CD4-positive, alpha-beta memory T cell (primary cell): ENCODE data around the gene TBC1D22B. TPM values are rescaled to one million over a fixed set of nuclear protein-coding genes. Genes with fewer than 3 reads are reported as not detected.

Experiments used
- CTCF ChIA-PET: fragments of 350-600 bp; sonication (Branson Sonifier 250); formaldehyde crosslinking; loops from one replicate; lab custom pipeline; 2021; ENCODE audit warnings: inconsistent platforms; ENCODE audit not compliant: partially characterized antibody; lab: Charles Lee
- POLR2A ChIA-PET: fragments of 350-600 bp; sonication (Branson Sonifier 250); formaldehyde crosslinking; loops from one replicate; lab custom pipeline; 2021; ENCODE audit not compliant: partially characterized antibody; lab: Charles Lee
- DNase-seq, 5 donors: peaks; one replicate each; pipeline versions ENCODE4 v3.0.0 to v3.0.0-alpha.2; 2020 to 2022; ENCODE audit warnings: mixed read lengths in 1 of 5
- H3K27ac ChIP-seq: one replicate; pipeline ENCODE4 v1.7.0; 2013; ENCODE audit warnings: low read depth, low read length
- H3K27me3 ChIP-seq: 2 replicates; pipeline ENCODE4 v1.7.0; 2013; ENCODE audit warnings: mild to moderate bottlenecking, low read length, moderate library complexity; ENCODE audit not compliant: insufficient read depth
- H3K36me3 ChIP-seq: 2 replicates; pipeline ENCODE4 v1.7.0; 2013; ENCODE audit warnings: mild to moderate bottlenecking, low read length, moderate library complexity; ENCODE audit not compliant: insufficient read depth
- H3K4me1 ChIP-seq: 2 replicates; pipeline ENCODE4 v1.7.0; 2013; ENCODE audit warnings: mild to moderate bottlenecking, low read length, moderate library complexity; ENCODE audit not compliant: insufficient read depth
- H3K4me3 ChIP-seq, 2 donors: one replicate each; pipeline ENCODE4 v1.7.0; 2013; ENCODE audit warnings: low read length in 2 of 2, mild to moderate bottlenecking in 1 of 2
- H3K9me3 ChIP-seq, 2 donors: one replicate each; pipeline ENCODE4 v1.7.0; 2013; ENCODE audit warnings: low read length in 2 of 2, control low read depth in 1 of 2; ENCODE audit not compliant: control insufficient read depth in 1 of 2
- H3K27ac Mint-ChIP-seq, 7 donors: one replicate each; pipeline ENCODE4 v1.8.0; 2020 to 2021; ENCODE audit warnings: mixed read lengths in 7 of 7, mild to moderate bottlenecking in 6 of 7, inconsistent platforms in 3 of 7, moderate library complexity in 3 of 7
- H3K27me3 Mint-ChIP-seq, 2 donors: one replicate each; pipeline ENCODE4 v1.8.0; 2020 to 2021; ENCODE audit warnings: mixed read lengths in 2 of 2
- H3K36me3 Mint-ChIP-seq, 2 donors: one replicate each; pipeline ENCODE4 v1.8.0; 2020 to 2021; ENCODE audit warnings: mixed read lengths in 2 of 2, inconsistent platforms in 1 of 2, mild to moderate bottlenecking in 1 of 2
- H3K4me1 Mint-ChIP-seq, 4 donors: one replicate each; pipeline ENCODE4 v1.8.0; 2020 to 2021; ENCODE audit warnings: mixed read lengths in 4 of 4, mild to moderate bottlenecking in 1 of 4
- H3K4me3 Mint-ChIP-seq, 8 donors: one replicate each; pipeline ENCODE4 v1.8.0; 2020 to 2021; ENCODE audit warnings: mixed read lengths in 8 of 8, mild to moderate bottlenecking in 7 of 8, moderate library complexity in 6 of 8, inconsistent platforms in 3 of 8
- H3K9me3 Mint-ChIP-seq, 8 donors: one replicate each; pipeline ENCODE4 v1.8.0; 2020 to 2021; ENCODE audit warnings: mixed read lengths in 8 of 8, mild to moderate bottlenecking in 5 of 8, inconsistent platforms in 3 of 8, moderate library complexity in 1 of 8
- intact Hi-C: fragments of 100-400 bp; cut with micrococcal nuclease; formaldehyde crosslinking; loops from one replicate; pipeline ENCODE4 v1.15.1; 2023
- polyA plus RNA-seq, 2 donors: library from polyadenylated mRNA; unstranded; fragments of 300-500 nt; fragmentation: Illumina TruSeq; gene quantifications; one replicate each; pipeline ENCODE4 v1.2.3, GENCODE V29; 2021
- total RNA-seq, 2 experiments: library from RNA; stranded (reverse); gene quantifications; one replicate each; pipeline ENCODE4 v1.2.3, GENCODE V29; 2021

Gene TBC1D22B
- total and polyA plus RNA-seq, 4 experiments from 2014 or later, result 7.2 to 11.9 (median 10.0) TPM

DNA sequence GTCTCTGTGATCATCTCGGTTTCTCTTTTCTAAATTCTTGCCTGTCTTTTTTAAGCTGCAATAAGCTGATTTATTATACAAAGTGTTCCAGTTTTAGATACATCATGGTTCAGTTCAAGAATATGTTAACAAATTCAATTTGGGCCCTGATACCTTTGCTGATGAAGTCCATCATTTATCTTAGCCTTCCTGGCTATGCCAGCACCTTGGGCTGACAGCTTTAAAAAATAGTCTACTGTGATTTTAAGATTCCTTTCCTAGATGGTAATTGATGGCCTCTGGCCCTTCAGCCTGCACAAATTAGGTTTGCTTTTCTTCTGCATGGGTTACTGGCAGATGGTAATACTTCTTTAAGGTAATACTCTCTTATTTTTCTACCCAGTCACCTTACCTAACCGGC, 7.4 kb downstream of the TBC1D22B start:
- H3K4me3 ChIP-seq, result no peak overlapping the region
- no peaks in the 10 kb centered on the region for H3K27me3 ChIP-seq
- no peak for DNase-seq
- CTCF ChIA-PET, result no interaction called here
- Mint-ChIP-seq H3K27me3 (no peaks in the 10 kb centered on the region), H3K4me1 (peaks cover 27 to 58% (median 37%) of the 10 kb centered on the region in 4 donors), H3K4me3 (no peak overlapping the region), H3K27ac (no peak overlapping the region), H3K9me3 (no peaks in the 10 kb centered on the region), H3K36me3 (peaks cover 16 to 18% of the 10 kb centered on the region in 2 donors)
- peaks cover 13% of the 10 kb centered on the region for H3K4me1 ChIP-seq
- no peaks in the 10 kb centered on the region for H3K9me3 ChIP-seq
- intact Hi-C loops, result no loop called here
- H3K27ac ChIP-seq, result no peak overlapping the region
- H3K36me3 ChIP-seq, result no peaks in the 10 kb centered on the region
- POLR2A ChIA-PET, result no interaction called here

DNA sequence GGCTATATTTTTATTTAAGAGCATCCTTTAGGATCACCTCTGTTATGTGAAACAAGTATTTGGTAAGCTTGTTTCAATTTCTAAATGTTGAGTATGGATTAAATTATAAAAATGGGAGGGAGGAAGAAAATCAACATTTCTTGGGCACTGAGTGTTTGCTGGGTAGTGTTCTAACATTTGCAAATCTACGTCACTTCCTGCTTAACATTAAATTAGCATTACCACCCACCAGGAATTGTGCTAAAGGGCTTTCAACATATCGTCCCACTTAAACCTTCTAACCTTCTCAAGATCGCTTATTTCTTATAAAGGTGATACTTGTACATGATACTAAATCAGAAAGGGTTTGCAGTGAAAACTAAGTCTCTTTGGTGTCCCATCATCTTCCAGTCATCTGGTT, 8.3 kb downstream of the TBC1D22B start:
- ChIA-PET CTCF (no interaction called here), POLR2A (no interaction called here)
- Mint-ChIP-seq H3K9me3 (no peaks in the 10 kb centered on the region), H3K4me1 (peaks cover 25 to 55% (median 36%) of the 10 kb centered on the region in 4 donors), H3K4me3 (no peak overlapping the region), H3K27me3 (no peaks in the 10 kb centered on the region), H3K27ac (no peak overlapping the region), H3K36me3 (peaks cover 21 to 22% of the 10 kb centered on the region in 2 donors)
- H3K27ac ChIP-seq, result no peak overlapping the region
- H3K27me3 ChIP-seq, result no peaks in the 10 kb centered on the region
- no peak overlapping the region for H3K4me3 ChIP-seq
- no peaks in the 10 kb centered on the region for H3K9me3 ChIP-seq
- no peak for DNase-seq
- H3K4me1 ChIP-seq, result peaks cover 4% of the 10 kb centered on the region
- intact Hi-C loops, result no loop called here
- no peaks in the 10 kb centered on the region for H3K36me3 ChIP-seq

DNA sequence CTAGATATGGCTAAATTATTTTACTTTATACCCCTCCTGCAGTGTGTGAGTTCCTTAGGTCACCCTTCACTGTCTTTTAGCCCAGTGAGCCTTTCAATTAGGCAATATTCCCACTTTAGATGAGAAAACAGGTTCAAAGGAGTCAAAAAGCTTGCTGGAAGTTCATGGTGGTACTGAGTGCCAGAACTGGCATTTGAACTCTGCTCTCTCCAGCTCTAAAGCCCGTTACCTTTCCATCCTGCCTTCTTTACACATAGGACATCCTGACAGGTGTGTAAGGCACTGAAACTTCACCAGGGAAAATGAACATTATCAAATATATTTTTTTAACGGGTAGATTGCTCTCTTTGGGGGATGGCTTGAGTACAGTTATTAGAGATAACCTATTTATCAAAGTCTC, 11.5 kb downstream of the TBC1D22B start:
- H3K9me3 Mint-ChIP-seq, result no peaks in the 10 kb centered on the region
- no peak overlapping the region for H3K4me3 Mint-ChIP-seq
- ChIA-PET POLR2A (no interaction called here), CTCF (no interaction called here)
- Histone ChIP-seq H3K4me3 (no peak overlapping the region), H3K27ac (no peak overlapping the region), H3K4me1 (peaks cover 12% of the 10 kb centered on the region), H3K27me3 (no peaks in the 10 kb centered on the region), H3K36me3 (no peaks in the 10 kb centered on the region), H3K9me3 (no peaks in the 10 kb centered on the region)
- no peak for DNase-seq
- peaks cover 29 to 55% (median 38%) of the 10 kb centered on the region in 4 donors for H3K4me1 Mint-ChIP-seq
- H3K27ac Mint-ChIP-seq, result peak overlapping the region in 1 of 7 donors; percentile 38
- H3K27me3 Mint-ChIP-seq, result no peaks in the 10 kb centered on the region
- intact Hi-C loops, result no loop called here
- H3K36me3 Mint-ChIP-seq, result peaks cover 24 to 33% of the 10 kb centered on the region in 2 donors

DNA sequence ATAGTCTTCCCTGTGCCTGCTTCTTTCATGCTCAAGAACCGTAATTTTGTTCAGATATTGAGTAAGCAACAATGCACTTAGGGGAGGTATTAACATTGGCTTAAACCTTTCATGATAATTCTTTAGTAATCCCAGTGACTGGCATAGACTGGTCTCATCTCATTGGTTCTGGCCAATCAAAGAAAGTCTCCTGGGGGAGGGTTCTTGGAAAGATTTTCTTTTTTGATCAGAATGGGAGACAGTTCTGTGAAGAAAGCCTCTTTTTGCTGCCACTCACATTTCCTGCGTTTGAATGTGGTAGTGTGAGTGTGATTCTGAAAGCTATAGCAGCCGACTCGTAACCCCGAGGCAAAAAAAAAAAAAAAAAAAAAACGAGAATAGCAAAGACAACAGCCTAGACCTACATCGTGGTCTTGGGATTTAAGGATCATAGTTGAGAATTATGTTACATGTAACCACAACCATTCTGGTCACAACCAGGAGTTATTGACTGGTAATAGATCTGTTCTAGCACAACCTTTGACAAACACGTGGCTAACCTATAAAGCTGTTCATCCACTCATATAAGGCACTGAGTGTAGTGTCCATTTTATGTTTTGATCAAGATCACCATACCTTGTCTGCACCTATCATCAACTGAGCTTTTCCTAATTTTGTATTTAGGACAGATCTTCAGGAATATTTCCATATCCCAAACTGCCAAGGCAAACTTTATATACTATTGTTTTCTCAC, 15.4 kb downstream of the TBC1D22B start:
- no peak overlapping the region for H3K27ac ChIP-seq
- intact Hi-C loops, result no loop called here
- Mint-ChIP-seq H3K9me3 (no peaks in the 10 kb centered on the region), H3K4me1 (peaks cover 32 to 57% (median 36%) of the 10 kb centered on the region in 4 donors), H3K27me3 (no peaks in the 10 kb centered on the region), H3K4me3 (peak overlapping the region in 6 of 8 donors; percentile 42 to 62 (median 48)), H3K27ac (peak overlapping the region in 5 of 7 donors; percentile 1 to 69 (median 42)), H3K36me3 (peaks cover 24 to 38% of the 10 kb centered on the region in 2 donors)
- H3K9me3 ChIP-seq, result no peaks in the 10 kb centered on the region
- no peak for DNase-seq
- H3K4me3 ChIP-seq, result no peak overlapping the region
- ChIA-PET CTCF (interaction anchor here (0.7 to 0.9 kb wide), 3 partner anchors 30 to 251 kb away, joined by 3 read pairs; no protein-coding TSS in a partner anchor), POLR2A (no interaction called here)
- no peaks in the 10 kb centered on the region for H3K36me3 ChIP-seq
- H3K27me3 ChIP-seq, result no peaks in the 10 kb centered on the region
- peaks cover 12% of the 10 kb centered on the region for H3K4me1 ChIP-seq

DNA sequence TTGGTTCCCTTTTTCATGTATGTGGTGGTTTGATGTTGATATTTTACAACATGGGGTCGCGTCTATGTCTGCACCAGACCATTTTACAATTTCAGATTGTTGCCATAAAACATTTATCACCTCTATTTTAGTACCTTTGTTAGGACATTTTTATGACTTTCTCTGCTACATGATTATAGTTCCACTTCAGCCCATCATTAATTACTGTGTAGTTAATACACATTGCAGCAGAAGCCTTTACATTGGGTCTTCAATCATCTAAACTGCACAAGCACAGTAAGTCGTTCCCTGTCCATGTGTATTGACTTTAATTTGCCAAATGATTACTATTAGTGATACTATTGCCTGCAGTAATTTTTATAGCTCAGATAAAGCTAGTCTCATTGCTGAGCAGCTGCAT, 16.1 kb downstream of the TBC1D22B start:
- ChIA-PET POLR2A (no interaction called here), CTCF (interaction anchor here (0.7 to 0.9 kb wide), 3 partner anchors 29 to 252 kb away, joined by 3 read pairs; no protein-coding TSS in a partner anchor)
- Mint-ChIP-seq H3K27me3 (no peaks in the 10 kb centered on the region), H3K36me3 (peaks cover 24 to 39% of the 10 kb centered on the region in 2 donors), H3K9me3 (no peaks in the 10 kb centered on the region), H3K4me1 (peaks cover 33 to 55% (median 38%) of the 10 kb centered on the region in 4 donors), H3K27ac (peak overlapping the region in 2 of 7 donors; percentile 14 to 69), H3K4me3 (peak overlapping the region in 3 of 8 donors; percentile 42 to 46 (median 45))
- no peak overlapping the region for H3K4me3 ChIP-seq
- no peaks in the 10 kb centered on the region for H3K27me3 ChIP-seq
- H3K9me3 ChIP-seq, result no peaks in the 10 kb centered on the region
- H3K36me3 ChIP-seq, result no peaks in the 10 kb centered on the region
- H3K27ac ChIP-seq, result no peak overlapping the region
- H3K4me1 ChIP-seq, result peaks cover 12% of the 10 kb centered on the region
- intact Hi-C loops, result no loop called here
- DNase-seq, result no peak

DNA sequence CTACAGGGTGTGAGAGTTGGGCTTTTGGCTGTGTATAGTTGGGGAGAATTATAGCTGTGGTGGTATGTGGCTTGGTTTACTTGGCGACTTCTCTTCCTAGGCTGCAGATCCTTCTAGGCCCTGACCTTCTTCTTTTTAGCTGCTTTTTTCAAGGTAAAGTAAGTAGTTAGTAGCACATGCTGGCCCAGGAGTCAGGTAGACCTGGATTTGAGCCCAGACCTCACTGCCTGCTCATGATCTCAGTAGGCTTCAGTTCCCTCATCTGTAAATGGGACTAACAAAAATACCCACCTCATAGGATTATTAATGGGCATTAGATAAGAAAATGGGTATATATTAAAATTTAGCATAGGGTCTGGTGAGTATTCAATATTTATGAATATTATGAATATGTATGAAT, 17.8 kb downstream of the TBC1D22B start:
- H3K4me3 ChIP-seq, result no peak overlapping the region
- no peak for DNase-seq
- peak overlapping the region in 2 of 7 donors; percentile 52 to 80 for H3K27ac Mint-ChIP-seq
- H3K27me3 ChIP-seq, result no peaks in the 10 kb centered on the region
- peaks cover 12% of the 10 kb centered on the region for H3K4me1 ChIP-seq
- H3K9me3 Mint-ChIP-seq, result peaks cover 0 to 2% (median 0%) of the 10 kb centered on the region in 8 donors
- H3K36me3 ChIP-seq, result peaks cover 12% of the 10 kb centered on the region
- intact Hi-C loops, result no loop called here
- no peak overlapping the region for H3K27ac ChIP-seq
- peaks cover 24 to 41% of the 10 kb centered on the region in 2 donors for H3K36me3 Mint-ChIP-seq
- no peaks in the 10 kb centered on the region for H3K27me3 Mint-ChIP-seq
- H3K9me3 ChIP-seq, result no peaks in the 10 kb centered on the region
- ChIA-PET CTCF (no interaction called here), POLR2A (no interaction called here)
- H3K4me1 Mint-ChIP-seq, result peaks cover 36 to 51% (median 40%) of the 10 kb centered on the region in 4 donors
- no peak overlapping the region for H3K4me3 Mint-ChIP-seq

DNA sequence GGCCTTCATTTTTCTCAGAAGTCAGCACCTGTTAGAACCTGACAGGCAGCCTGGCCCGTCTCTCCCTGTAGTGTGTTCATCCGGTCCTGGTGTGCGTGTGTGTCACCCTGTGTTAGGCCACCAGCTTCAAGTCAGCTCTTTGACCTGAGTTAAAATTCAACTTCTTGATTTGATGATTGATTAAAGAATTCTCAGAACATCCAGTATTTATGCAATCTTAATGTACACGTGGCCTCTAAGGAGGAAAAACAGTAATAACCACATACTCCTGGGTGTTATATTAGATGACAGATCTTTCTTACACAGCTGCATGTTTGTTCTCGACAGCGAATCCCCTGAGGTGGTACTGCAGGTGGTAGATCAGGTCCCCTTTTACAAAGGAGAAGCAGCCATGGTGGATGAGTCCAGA, 19.4 kb downstream of the TBC1D22B start:
- POLR2A ChIA-PET, result no interaction called here
- no peaks in the 10 kb centered on the region for H3K9me3 ChIP-seq
- Mint-ChIP-seq H3K9me3 (peaks cover 0 to 2% (median 0%) of the 10 kb centered on the region in 8 donors), H3K4me3 (no peak overlapping the region), H3K36me3 (peaks cover 20 to 47% of the 10 kb centered on the region in 2 donors), H3K27ac (peak overlapping the region in 1 of 7 donors; percentile 62), H3K27me3 (no peaks in the 10 kb centered on the region), H3K4me1 (peaks cover 33 to 48% (median 34%) of the 10 kb centered on the region in 4 donors)
- no peaks in the 10 kb centered on the region for H3K27me3 ChIP-seq
- no peak overlapping the region for H3K4me3 ChIP-seq
- no peak for DNase-seq
- peaks cover 12% of the 10 kb centered on the region for H3K4me1 ChIP-seq
- intact Hi-C loops, result no loop called here
- H3K36me3 ChIP-seq, result peaks cover 27% of the 10 kb centered on the region
- no peak overlapping the region for H3K27ac ChIP-seq
- CTCF ChIA-PET, result no interaction called here
